ENCODE data around the gene CYP51A1.
A peak's percentile ranks its signal among the peaks of the same experiment; 100 is the strongest.
"Not testable (repeated sequence)": the region's sequence is repeated elsewhere in the genome, so short reads cannot be mapped to it uniquely, and the experiment has no call there.

The CYP51A1 gene

DNA sequence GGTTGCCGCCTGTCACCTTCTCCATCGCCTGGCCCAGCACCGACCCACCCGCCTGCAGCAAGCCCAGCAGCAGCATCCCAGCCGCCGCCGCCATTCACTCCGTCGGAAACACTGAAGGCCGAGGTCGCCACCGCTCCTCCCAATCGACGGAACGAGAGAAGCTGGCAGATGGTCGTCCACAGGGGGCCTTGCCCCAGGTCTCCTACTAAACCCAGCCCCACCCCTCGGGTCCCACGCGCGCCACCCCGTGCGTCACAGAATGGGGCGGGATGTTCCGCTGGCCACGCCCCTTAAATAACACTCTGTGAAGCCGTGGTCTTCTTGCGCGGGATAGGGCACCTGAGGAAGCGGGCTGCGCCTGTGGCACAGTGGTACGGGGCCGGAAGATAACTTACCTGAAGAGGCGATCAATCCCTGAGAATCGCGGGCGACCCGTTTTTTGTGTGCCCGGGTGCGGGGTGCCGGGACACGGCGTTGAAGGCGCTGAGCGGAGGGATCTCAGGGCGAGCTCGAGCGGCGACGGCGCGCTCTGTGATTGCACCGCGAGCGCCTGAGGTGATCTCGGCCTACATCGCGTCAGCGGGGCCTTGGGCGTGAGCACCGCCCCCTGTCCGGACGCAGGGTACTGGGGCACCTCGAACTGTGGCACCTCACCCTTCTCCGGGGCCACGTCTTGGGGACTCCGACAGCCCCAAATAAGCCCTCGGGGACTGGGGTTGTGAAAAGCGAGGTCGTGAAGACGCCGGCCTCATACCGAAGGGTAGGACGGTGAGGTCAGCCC is at the start of gene CYP51A1:
Gene CYP51A1, minus strand, starts transcription at position 207 of the 781 bp plus-strand sequence. Its CDS starts 113 bp downstream, at position 94.
- peak; percentile 78 for DNase-seq

DNA sequence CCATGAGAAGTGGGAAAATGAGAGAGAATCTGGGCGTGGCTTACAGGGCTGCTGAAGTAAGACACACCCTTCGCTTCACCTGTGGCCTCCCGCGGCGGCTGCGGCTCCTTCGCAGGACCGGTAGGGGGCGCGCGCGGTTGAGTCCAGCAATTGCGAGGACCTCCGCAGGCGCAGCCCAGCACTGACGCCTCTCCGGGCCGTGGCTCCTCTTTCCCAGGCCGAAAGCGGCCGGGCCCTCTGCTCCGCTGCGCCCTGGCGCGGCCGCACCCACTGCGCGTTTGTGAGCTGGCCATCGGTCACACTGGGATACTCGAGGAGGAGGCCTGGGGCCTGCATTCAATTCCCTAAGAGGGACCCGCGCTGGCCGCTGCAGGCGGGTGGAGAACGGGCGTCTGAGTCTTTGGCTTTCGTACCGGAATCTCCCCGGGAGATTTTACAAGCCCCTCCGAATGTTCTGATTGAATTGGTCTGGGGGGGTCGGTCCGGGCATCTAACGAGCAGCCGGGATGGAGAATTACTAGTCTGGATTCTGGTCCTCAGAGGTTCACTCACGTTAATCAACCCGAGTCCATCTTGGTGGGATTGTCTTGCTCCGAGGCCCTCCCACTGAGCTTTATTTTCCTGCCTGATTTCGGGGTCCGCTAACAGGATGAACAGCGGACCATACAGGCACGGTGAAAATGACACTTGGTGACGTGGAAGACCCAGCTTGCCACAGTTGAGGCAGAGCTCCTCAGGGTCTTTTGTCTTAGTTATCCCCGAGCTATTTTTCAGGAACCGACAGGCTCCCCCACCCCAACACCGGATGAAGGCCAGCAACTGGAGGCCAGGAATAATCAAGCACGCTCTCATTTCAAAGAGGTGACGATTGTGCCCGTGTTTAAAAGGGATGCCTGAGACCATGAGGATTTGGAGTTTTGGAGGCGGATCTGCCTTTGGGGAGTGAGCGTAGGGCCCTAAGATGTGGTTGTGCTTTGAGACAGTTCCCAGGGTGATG is 44.9 kb upstream of the CYP51A1 start, which contains the start of gene LRRD1:
Gene LRRD1, minus strand, starts transcription at position 215 of the 997 bp plus-strand sequence. CDS start 13,940 bp downstream, outside the sequence.
- DNase-seq = peak; percentile 69

DNA sequence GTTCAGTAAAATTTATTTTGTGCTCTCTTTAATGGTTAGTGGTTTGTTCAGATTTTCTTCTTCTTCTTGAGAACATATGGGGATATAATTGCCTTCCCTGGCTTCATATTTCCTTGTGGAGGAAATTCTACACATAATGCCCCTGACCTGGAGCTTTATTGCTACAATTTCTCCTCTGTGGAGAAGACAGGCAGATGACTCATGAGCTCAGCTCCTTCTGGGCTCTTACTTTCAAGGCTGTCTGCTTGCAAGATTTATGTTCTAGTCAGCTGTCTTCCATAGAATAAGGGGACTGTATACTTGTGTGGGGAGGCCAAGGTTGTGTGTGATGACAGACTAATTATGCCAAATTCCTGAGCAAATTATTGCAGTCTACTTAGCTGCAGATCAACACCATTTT is 43.1 kb upstream of the CYP51A1 start:
- DNase-seq = no peak

GRCh38 chr7:92169529-92169928 is 35.3 kb upstream of the CYP51A1 start:
- not testable (repeated sequence) for DNase-seq

DNA sequence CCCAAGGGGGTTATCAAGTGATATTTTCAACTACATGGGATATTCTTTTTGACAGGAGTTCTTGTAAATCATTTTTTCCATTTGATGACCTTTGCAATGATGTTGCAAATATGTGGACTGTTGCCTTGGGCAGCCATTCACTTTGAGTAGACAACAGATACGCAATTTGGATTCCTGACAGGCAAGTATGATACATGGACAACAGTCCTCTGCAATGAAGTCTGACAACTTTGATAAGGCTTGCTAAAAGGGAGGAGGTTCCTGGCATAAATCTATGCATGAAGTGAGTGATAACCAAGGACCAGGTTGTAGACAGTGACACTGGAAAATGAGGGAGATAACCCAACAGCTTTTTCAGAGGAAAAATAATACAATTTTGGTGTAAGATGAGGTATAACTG is 27.0 kb upstream of the CYP51A1 start:
- no peak for DNase-seq

- DNase-seq = no peak
Observed at GRCh38 chr7:92158660-92159575, 24.6 kb upstream of the CYP51A1 start.

- no peak for DNase-seq
Observed at GRCh38 chr7:92156990-92157389, 22.7 kb upstream of the CYP51A1 start.

- DNase-seq = no peak
Observed at GRCh38 chr7:92155108-92155739, 20.9 kb upstream of the CYP51A1 start.

GRCh38 chr7:92150450-92151017 is 16.3 kb upstream of the CYP51A1 start:
- no peak for DNase-seq

- DNase-seq = no peak
Observed at GRCh38 chr7:92149736-92150239, 15.5 kb upstream of the CYP51A1 start.

- not testable (repeated sequence) for DNase-seq
Observed at GRCh38 chr7:92143192-92143880, 9.1 kb upstream of the CYP51A1 start.

DNA sequence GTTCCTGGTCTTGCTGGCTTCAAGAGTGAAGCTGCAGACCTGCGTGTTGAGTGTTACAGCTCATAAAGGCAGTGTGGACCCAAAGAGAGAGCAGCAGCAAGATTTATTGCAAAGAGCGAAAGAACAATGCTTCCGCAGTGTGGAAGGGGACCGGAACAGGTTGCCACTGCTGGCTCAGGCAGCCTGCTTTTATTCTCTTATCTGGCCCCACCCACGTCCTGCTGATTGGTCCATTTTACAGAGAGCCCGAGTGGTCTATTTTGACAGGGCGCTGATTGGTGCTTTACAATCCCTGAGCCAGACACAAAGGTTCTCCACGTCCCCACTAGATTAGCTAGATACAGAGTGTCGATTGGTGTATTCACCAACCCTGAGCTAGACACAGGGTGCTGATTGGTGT is 8.5 kb upstream of the CYP51A1 start:
- DNase-seq = not testable (repeated sequence)

GRCh38 chr7:92141161-92141560 is 6.9 kb upstream of the CYP51A1 start:
- DNase-seq = no peak

- peak; percentile 48 for DNase-seq
Observed at GRCh38 chr7:92137557-92137956, 3.3 kb upstream of the CYP51A1 start.

- no peak for DNase-seq
Observed at GRCh38 chr7:92135052-92135889, 994 bp upstream of the CYP51A1 start.

GRCh38 chr7:92133737-92134270 is 473 bp downstream of the CYP51A1 start:
- DNase-seq = no peak

DNA sequence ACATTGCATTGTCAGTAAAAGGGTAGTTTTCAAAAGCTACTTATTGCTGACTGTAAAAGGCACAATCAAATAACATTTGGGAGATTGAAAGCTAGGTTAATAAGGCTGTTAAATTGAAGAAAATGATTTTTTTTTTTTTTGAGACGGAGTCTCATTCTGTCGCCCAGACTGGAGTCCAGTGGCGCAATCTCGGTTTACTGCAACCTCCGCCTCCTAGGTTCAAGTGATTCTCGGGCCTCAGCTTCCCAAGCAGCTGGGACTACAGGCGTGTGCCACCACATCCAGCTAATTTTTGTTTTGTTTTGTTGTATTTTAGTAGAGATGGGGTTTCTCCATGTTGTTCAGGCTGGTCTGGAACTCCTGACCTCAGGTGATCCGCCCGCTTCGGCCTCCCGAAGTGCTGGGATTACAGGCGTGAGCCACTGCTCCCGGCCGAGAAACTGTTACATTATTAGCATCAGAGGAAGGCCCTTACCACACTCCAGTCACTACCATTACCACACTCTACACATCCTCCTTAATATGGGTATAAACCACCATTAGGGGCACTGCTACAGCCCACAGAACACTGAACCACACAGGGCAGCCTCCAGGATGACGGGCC is 1.0 kb downstream of the CYP51A1 start:
- peak; percentile 56 for DNase-seq

- no peak for DNase-seq
Observed at GRCh38 chr7:92131764-92132330, 2.4 kb downstream of the CYP51A1 start.

DNA sequence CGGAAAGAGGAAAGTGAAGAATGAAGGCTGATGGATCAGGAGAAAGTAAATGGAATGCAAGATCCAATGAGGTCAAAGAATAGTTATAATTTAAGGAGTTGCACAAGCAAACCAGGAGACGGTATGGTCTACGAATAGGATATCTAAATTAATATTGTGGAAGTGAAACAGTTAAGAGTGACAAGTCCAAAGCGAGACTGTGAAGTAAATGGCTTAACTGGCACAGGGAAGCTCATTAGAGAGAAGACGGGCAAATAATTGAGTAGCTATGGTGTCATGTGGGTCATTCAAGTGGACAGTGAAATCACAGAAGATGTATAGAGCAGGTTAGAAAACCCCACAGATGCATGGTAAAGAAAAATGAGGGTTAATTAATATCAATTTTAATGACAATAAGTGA is 3.2 kb downstream of the CYP51A1 start:
- no peak for DNase-seq
